NCI-H526 treated with DMSO at 0.1 percent for 48 hours (cell line): Measurements from ENCODE around the gene SUPT6H.

ENCODE experiments used
- DNase-seq: peaks from one replicate; lab custom pipeline; 2025; lab: John Stamatoyannopoulos, UW

SUPT6H gene

DNA sequence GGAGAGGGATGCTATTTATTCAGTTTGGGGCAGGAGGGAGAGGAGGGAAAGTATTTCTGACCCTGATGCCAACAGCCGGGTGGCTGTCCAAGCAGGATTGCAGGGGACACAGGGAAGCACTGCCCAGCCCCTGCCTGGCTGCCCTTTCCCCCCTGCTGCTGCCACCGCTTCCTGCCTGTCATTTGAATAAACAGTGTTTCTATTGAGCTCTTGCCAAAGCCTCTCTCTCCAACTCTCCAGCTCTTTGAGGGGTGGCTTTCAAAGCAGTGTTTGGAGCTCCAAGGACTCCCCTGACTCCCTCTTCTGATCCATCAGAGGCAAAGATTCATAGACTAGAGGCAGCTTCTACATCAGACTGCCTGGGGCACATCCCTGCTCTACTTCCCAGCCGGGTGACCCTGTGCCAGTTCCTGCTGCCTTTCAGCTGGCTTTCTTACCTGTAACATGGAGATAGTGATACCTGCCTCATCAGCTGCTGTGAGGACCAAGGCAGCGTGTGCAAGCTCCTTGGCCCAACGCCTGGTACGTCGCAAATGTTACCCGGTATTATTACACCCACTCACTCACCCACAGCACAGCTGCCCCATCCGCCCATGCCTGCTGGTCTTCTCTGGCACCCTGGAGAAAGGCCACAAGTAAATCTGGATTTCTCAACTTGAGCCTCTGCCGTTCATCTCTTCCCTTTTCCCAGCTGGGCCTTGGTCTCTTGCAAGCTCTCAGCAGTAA is 40.2 kb downstream of the SUPT6H start:
- no peak for DNase-seq

DNA sequence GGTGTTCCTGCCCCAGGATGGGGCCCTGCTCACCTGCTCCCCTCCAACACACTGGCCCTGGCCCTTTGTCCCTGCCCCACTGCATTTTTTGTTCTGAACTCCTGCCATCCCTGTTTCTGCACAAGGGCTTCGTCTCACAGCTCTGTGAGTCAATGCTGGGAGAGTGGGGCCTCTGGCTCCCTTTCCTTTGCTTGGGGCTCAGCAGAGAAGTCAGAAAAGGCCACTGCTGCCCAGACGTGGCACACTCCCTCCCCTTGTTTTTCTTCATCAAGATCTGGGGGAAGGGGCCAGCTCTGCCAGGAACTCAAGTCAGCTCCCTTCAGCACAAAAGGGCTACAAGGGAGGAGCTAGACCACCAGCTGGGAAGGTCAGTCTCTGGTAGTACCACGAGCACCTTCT is 40.7 kb downstream of the SUPT6H start:
- DNase-seq: no peak

- DNase-seq: no peak
Observed at GRCh38 chr17:28703552-28704218, 41.7 kb downstream of the SUPT6H start.

GRCh38 chr17:28704219-28704858 is 42.3 kb downstream of the SUPT6H start:
- DNase-seq: no peak

DNA sequence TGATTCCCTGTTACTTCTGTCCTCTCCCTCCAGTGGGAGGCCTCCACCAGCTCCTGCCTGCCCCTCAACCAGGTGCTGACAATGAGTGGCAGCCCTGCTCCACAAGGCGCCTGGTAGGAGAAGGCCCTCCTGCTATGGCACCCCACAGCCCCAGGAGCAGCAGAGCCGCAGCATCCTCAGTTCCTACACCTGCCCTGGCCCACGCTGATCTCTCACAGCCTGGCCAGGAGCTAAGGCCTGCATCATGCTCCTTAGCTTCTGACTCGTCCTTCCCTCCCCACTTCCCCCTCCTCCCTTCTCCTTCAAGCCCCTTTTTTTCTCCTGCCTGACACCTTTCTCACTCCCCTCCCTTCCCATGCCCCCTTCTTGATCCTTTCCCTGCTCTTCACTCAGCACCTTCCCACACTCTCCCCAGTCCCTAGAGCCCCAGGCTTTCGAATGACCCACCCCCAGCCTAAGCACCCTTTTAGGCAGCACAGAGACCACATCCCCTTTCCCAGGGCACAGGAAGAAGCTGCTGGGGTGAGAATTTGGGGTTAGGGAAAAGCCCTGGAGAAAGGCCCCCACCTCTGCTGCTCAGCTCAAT is 43.2 kb downstream of the SUPT6H start:
- DNase-seq: no peak

DNA sequence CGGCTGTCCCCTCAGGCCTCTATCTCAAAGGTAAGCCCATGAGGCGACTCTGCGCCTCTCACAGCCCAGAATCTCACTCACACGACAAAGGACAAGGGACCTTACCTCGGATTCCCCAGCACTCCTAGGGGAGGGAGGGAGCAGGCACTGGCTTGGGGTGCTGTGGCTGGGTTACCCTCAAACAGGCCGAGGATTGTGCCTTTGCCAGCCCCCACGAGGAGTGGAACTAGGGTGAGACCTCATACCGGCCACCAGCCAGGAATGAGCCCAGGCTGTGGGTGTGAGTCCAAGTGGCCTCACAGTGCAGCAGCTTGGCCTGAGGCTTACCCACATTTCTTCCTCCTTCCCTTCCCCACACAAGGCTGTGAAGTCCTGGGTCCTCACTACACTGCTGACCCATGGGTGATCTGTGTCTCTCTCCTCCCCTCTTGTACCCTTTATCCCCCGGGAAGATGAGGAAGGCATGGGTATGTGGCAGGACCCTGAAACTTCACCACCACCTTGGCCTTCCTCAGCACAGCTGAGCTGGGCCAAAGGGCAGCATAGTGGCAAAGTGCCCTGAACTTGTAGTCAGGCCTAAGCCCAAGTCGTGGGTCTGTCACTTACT is 43.8 kb downstream of the SUPT6H start:
- DNase-seq: no peak

GRCh38 chr17:28706471-28707338 is 44.7 kb downstream of the SUPT6H start:
- no peak for DNase-seq

DNA sequence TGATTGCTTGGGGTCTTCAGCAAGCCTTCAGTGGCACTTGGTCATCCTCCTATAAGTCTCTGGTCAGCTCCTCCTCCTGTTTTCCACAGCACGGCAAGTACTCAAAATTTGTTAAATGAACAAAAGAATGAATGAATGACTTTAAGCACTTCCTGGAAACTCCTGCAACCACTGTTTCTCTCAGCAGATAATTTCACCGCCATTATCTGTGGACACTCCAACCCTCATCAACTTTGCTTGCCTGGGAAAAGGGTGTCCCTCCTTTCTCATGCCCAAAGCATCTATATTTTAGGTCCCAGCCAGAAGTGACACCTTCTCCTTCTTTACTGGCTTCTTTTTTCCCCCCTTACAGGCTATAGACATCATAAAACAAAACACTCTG is 45.3 kb downstream of the SUPT6H start:
- DNase-seq: no peak

GRCh38 chr17:28710861-28711722 is 49.1 kb downstream of the SUPT6H start:
- DNase-seq: peak; percentile 96

DNA sequence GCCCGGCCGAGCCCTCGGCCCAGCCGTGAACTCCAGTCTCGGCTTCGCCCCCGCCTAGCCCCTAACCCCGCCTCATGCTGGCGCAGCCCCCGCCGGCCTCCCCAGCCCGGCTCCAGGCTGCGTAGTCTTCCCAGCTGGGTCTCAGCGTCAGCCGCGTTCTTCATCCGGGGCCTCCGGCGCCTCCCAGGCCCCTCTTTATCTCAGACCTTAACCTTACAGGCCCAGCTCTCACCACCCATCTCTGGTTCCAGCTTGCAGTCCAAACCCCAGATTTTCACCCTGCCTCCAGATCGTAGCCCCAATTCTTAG is 49.7 kb downstream of the SUPT6H start, which contains the start of gene PROCA1:
Gene PROCA1, minus strand, starts transcription at position 166 of the 309 bp plus-strand sequence. CDS start 228 bp downstream, outside the sequence.
- DNase-seq: no peak

DNA sequence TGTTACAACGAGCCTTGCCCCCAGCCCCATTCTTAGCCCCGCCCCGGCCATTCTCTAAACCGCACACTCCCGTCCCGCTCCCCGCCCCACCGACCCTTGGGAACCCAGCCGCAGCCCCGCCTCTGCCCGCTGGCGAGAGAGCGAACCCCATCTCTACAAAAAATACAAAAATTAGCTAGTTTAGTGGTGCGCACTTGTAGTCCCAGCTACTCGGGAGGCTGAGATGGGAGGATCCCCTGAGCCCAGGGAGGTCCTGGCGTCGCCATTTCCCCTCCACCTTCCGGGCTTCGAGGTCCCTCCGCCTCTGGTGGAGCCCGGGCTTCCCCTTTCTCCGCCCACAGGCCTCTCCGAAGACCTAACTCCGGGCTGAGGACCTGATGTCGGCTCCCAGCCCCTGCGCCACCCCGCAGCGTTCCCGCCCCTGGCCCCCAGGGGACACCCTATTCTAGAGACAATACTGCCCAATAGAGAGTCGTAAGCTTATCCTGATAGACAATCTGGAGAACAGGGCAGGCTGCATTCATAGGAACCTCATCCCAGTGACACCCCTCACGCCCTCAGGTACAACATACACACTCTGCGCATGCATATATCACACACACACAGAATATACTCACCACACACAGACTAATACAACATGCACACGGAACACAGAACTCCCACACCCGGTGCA is 50.2 kb downstream of the SUPT6H start:
- DNase-seq: no peak

GRCh38 chr17:28712705-28713415 is 50.9 kb downstream of the SUPT6H start:
- DNase-seq: no peak

GRCh38 chr17:28714281-28714680 is 52.3 kb downstream of the SUPT6H start:
- no peak for DNase-seq

DNA sequence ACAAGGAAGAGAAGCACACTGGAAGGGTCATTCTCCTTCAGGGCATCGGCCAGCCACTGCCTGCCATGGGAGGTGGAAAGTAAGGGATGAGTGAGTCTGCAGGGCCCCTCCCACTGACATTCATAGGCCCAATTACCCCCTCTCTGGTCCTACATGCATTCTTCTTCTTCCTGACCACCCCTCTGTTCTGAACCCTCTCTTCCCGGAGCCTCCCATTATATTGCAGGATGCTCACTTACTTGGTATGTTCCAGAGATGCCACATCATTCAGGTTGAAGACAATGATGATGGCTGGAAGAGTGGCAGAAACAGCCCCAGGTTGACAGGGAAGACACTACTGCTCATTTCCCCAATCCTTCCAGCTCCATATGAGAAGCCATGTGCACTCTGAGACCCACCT is 53.2 kb downstream of the SUPT6H start:
- no peak for DNase-seq

GRCh38 chr17:28716740-28717577 is 55.0 kb downstream of the SUPT6H start:
- DNase-seq: peak; percentile 22

DNA sequence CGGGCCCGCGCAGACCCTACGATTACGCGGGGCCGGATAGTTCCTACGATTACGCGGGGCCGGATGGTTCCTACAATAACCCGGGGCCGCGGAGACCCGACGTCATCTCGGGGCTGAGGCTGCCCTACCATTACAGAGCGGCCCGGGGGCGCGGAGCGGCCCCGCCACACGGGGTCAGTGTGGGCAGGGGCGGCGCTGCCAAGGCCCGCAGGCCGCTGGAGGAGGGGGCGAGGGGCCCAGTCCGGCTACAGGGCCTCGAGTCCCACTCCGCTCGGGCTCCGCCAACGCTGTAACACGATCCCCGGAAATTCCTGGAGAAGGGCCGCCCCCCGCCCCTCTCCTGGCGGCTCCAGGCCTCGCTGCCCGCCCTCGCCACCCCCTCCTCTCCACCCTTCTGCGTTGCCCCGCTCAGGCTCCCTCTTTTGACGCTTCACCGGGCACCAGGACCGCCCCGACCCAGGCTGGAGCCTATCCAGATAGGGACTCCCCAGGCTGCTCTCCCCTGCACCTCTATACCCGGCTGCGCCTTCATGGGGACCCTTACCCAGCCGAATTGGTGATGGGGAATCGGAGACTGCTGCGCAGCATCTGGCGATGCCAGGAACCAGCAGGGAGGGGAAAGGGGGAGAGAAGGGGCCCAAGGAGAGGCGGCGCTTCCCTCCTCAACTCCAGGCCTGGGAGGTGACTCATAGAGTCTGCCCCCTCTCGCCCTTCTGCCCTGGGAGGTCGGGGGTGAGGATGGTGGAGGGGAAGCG is 55.8 kb downstream of the SUPT6H start, which contains the start of gene RAB34:
Gene RAB34, minus strand, starts transcription at position 291 of the 755 bp plus-strand sequence. CDS start 602 bp downstream, outside the sequence.
- DNase-seq: peak; percentile 88

- DNase-seq: no peak
Observed at GRCh38 chr17:28718333-28719020, 56.5 kb downstream of the SUPT6H start.
